Muscle of arm (tissue), 12 donors: Measurements from ENCODE around the gene SLC25A38. TPM values are rescaled to one million over a fixed set of nuclear protein-coding genes. Genes with fewer than 3 reads are reported as not detected.

Experiments
- DNase-seq: peaks from one replicate; pipeline ENCODE4 v3.0.0-alpha.2; 2013
- polyA plus RNA-seq, 12 donors: library from polyadenylated mRNA; unstranded; fragments of 120-200 nt; gene quantifications; one replicate each; pipeline ENCODE4 v1.2.1, GENCODE V29; 2013; ENCODE audit not compliant: insufficient read length in 12 of 12

SLC25A38 gene
- polyA plus RNA-seq, 12 donors: 5.5 to 22.8 (median 18.1) TPM; not detected in 1

DNA sequence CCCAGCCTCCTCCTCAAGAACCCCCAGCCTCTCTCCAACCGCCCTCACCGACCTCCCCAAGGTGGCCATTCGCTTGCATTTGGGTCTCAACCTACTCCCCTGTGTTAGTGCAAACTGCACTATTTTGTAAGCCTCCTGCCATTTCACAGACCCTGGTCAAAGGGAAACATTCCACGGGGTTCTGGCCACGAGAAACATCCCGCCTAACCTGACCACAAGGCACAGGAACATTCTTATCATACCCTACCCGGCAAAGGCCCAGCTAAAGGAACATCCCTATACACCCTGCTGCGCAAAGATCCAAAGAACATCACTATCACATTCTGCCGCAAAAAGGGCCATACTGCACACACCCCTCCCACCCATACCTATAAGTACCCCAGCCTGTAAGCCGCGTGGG, 46.3 kb downstream of the SLC25A38 start:
- DNase-seq: no peak

DNA sequence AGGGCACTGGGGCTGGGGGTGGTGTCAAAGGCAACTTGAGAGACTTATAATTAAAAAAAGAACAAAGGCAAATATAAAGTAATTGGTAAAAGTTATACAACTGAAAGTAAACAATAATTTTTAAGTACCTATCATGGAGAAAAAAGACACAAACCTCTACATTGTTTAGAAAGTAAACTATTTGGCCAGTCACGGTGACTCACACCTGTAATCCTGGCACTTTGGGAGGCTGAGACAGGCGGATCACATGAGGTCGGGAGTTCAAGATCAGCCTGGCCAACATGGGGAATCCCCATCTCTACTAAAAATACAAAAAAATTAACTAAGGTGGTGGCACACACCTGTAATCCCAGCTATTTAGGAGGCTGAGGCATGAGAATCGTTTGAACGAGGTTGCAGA, 49.2 kb downstream of the SLC25A38 start:
- DNase-seq: no peak

DNA sequence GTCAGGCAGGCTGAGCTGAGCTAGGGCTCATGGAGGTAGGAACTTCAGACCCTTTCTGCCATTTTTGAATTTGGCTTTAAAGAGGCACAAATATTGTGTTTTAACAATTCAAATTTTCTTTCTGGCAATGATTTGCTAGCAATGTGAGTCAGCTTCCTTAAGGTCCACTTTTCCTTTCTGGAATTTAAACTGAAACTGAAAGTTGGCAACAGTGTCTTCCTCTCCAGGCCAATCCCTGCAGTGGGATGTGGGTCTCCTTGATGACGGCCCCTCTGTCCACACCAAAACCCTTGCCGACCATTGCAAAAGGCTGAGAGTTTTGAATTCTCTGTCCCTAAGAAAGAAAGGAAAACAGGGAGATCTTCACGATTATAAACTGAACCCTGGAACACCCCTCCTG, 50.5 kb downstream of the SLC25A38 start:
- DNase-seq: no peak

DNA sequence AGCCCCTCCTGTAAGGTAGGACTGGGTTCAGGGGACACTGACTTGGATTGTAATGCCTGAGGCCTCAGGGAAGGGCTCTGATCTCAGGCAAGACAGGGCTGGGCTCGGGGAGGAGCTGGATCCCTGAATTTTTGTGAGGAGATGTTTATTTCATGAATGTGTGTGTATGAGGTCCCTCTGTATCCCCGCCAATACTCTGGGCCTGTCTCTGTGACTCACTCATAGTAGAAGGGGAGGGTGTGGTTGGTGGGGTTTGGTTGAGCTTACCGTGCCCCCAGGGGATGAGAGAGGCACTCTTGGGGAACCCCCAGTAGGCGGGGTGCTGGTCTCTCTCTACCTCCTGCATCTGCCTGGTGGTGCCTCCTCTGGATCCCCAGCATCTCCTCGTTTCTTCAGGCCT, 51.4 kb downstream of the SLC25A38 start:
- DNase-seq: no peak

DNA sequence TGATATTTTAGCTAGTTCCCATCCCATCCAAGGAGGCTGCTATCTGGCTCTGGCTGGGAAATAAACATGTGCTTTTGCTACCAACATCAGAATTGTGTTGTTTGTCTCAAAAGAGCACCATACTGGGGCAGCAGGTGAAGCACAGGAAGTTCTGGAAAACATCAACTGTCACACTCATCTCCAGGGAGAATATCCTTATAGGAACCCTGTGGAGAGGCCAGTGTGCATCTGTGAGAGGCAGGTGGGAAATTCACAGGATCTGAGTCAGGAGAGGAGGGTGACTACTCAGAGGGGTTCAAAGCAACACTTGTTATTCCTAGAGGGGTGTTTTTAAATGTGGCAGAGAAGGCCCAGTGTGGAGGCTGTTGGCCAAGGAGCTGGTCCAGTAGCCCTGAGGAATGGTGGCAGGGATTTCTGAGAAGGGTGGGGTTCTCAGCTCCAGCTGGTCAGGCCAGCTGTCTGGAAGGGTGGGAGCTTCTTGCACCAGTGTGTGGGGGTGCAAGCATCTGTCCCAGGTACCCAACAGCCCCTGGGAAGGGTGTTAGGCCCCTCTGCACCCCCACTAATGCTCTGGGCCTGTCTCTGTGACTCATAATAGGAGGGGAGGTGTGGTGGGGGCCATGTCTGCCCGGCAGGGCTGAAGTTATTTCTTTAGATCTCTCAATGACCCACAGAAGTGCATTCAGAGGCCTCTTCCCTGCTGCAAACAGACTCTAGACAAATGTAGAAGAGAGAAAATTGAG, 52.0 kb downstream of the SLC25A38 start:
- DNase-seq: no peak

DNA sequence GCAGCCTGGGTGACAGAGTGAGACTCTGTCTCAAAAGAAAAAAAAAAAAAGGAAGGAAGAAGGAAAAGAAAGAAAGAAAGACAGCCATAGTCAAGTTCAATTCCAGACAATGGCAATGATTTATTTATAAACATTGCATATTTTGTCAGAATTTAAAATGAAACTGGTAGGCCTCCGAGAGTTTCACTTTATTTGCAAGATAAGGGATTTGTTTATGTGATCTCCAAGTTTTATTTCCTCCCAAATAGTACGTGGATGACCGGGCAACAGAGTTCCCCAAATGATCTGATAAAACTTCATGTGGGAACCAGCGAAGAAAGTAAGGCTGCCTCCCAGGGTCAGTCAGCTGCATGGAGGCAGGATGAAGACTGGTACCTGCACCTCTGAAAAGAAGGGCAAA, 55.7 kb downstream of the SLC25A38 start:
- DNase-seq: no peak

DNA sequence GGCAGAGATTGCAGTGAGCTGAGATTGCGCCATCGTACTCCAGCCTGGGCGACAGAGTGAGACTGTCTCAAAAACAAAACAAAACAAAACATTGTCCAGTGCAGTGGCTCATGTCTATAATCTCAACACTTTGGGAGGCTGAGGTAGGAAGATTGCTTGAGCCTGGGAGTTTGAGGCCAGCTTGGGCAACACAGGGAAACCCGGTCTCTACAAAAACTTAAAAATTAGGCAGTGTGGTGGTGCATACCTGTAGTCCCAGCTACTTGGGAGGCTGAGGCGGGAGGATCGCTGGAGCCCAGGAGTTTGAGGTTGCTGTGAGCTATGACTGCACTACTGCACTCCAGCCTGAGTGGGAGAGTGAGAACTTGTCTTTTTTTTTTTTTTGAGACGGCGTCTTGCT, 57.1 kb downstream of the SLC25A38 start:
- no peak for DNase-seq

DNA sequence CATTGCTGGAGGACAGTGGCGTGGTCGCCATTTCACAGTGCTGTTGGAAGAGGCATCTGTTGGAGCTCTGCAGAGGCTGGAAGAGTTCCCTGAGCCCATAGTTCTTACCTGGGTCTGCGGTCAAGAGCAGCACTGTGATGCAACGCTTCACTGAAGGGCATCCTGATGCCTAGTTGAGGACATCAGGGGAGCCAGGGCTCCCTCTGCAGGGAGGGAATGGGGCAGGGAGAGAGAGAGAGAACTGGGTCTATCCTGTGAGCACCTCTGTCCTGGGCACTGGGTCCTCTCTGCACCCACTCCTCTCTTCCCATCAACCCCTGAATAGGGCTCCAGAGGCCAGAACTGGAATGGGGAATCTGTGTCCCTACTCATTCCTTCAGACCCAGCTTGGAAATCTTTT, 60.4 kb downstream of the SLC25A38 start:
- no peak for DNase-seq

DNA sequence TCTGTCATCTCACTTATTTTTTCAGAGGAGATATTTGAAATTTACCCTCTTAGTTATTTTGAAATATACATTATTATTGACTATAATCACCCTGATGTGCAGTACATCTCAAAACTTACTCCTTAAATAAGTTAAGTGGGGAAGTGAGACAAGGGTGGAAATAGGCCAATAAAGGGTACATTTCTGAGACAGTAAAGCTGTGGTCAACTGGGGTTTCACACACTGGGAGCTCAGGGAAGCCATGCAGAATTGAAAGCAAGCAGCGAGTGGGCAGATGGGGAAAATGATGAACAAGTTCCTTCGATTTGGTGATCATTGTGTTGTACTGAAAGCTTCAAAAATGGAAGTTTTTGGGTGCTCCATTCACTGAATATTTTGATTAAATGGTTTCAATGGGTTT, 62.8 kb downstream of the SLC25A38 start:
- DNase-seq: no peak

DNA sequence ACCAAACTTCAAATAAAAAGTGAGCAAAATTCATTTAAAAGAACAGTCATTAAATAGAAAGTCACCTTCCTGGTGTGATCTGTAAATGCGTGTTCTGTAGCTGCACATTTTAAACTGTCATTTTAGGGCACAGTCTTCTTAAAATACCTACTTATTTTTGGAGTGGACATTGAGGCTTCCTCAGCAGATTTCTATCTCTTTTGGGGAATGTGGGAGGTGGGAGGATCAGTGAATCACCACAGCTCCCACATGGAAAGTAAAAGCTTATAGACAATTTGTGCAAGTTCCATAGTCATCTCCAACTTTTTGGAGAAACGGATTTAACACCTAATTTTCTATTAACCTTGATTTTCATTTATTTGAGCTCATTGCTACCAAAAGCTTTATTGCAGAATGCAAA, 63.3 kb downstream of the SLC25A38 start:
- DNase-seq: no peak

Other genes with a start within 250 kb of the SLC25A38 start
- gene CSRNP1, start 229.8 kb upstream of the SLC25A38 start, polyA plus RNA-seq: 10 to 100 TPM in 1 of 12 donors, 1 to 10 TPM in 10, not detected in 1; 3.8 to 15.8 (median 5.4) TPM
- gene XIRP1, start 190.8 kb upstream of the SLC25A38 start, polyA plus RNA-seq: 100 to 1,000 TPM in 9 of 12 donors, 10 to 100 TPM in 2, not detected in 1; 45.8 to 329 (median 123) TPM
- 1 to 10 TPM in 11 of 12 donors, not detected in 1; 3.5 to 5.6 (median 4.2) TPM for gene CX3CR1, start 103.3 kb upstream of the SLC25A38 start, polyA plus RNA-seq
- gene CCR8, start 53.7 kb upstream of the SLC25A38 start, polyA plus RNA-seq: under 1 TPM in 1 of 12 donors, not detected in 11; 0.19 TPM
- 1,000 to 10,000 TPM in 10 of 12 donors, 100 to 1,000 TPM in 1, not detected in 1; 862 to 2,369 (median 1,833) TPM for gene RPSA, start 23.4 kb downstream of the SLC25A38 start, polyA plus RNA-seq
- under 1 TPM in 8 of 12 donors, not detected in 4; 0.03 to 0.48 (median 0.14) TPM for gene MOBP, start 84.3 kb downstream of the SLC25A38 start, polyA plus RNA-seq